H1 (cell line): ENCODE results near the gene RER1. TPM values are rescaled to one million over a fixed set of nuclear protein-coding genes. Genes with fewer than 3 reads are reported as not detected.

Source experiments
- ATF2 ChIP-seq: IDR thresholded peaks from 2 replicates; pipeline ENCODE4 v1.6.1; 2012; ENCODE audit warnings: low read length, inconsistent platforms
- BCL11A ChIP-seq, 2 experiments: IDR thresholded peaks; one replicate each; pipeline ENCODE4 v1.6.1; 2011; ENCODE audit warnings: low read depth in 2 of 2, low read length in 2 of 2, mild to moderate bottlenecking in 2 of 2
- CHD7 ChIP-seq: fragments of 300-600 bp; sonication (generic); IDR thresholded peaks from 2 replicates; pipeline ENCODE4 v1.7.1; 2012; ENCODE audit warnings: low read length, moderate library complexity, mild to moderate bottlenecking, inconsistent platforms; ENCODE audit not compliant: insufficient replicate concordance
- HDAC6 ChIP-seq: IDR thresholded peaks from one replicate; pipeline ENCODE4 v1.7.1; 2012; ENCODE audit warnings: low read depth, mild to moderate bottlenecking, inconsistent platforms, low read length, moderate library complexity
- MAX ChIP-seq: IDR thresholded peaks from 2 replicates; pipeline ENCODE4 v1.6.1; 2012; ENCODE audit warnings: inconsistent platforms
- RAD21 ChIP-seq, 2 experiments: IDR thresholded peaks in 1 of 2; conservative IDR thresholded peaks in 1 of 2; 2 replicates each; pipeline ENCODE4 v1.6.1; 2011; ENCODE audit warnings: low read depth in 2 of 2, low read length in 2 of 2, improper control_type of control experiment in 1 of 2, inconsistent platforms in 1 of 2, mild to moderate bottlenecking in 1 of 2, moderate library complexity in 1 of 2
- SIN3A ChIP-seq, 2 experiments: IDR thresholded peaks in 1 of 2; conservative IDR thresholded peaks in 1 of 2; 2 replicates each; pipeline ENCODE4 v1.6.1; 2011 to 2012; ENCODE audit warnings: low read length in 2 of 2, improper control_type of control experiment in 1 of 2, low read depth in 1 of 2, mild to moderate bottlenecking in 1 of 2
- SUZ12 ChIP-seq: fragments of 200-600 bp; sonication (generic); IDR thresholded peaks from 2 replicates; pipeline ENCODE4 v1.6.1; 2012; ENCODE audit warnings: mild to moderate bottlenecking, inconsistent platforms, low read length, moderate library complexity, mixed read lengths
- TAF7 ChIP-seq: optimal IDR thresholded peaks from 2 replicates; pipeline ENCODE3; 2011; ENCODE audit warnings: low read depth, mild to moderate bottlenecking, inconsistent platforms, low read length, moderate library complexity, borderline replicate concordance
- polyA plus RNA-seq, 7 experiments: library from polyadenylated mRNA; depleted of rRNA in 3 of 7; stranded (reverse) in 5 of 7; unstranded in 2 of 7; fragments of >200 nt in 5 of 7; fragments of 200-250 nt in 2 of 7; gene quantifications; 1 replicate in 5 of 7; 2 replicates in 1 of 7; 4 replicates in 1 of 7; pipeline versions ENCODE4 v1.2.1 to v1.2.3, GENCODE V29; 2011 to 2013; ENCODE audit warnings: missing spikeins in 2 of 7, mixed read lengths in 2 of 7
- total RNA-seq: library from RNA; stranded (reverse); fragmentation: NEBNext Ultra II Directional; extraction: Animal tissue kit (Norgen Biotek cat#: 25700); gene quantifications from 2 replicates; pipeline ENCODE4 v1.2.1, GENCODE V29; 2021

The RER1 gene
- total and polyA plus RNA-seq, 2 of the 8 experiments (the other 6 are each of a cell fraction or from before 2014, with no cell fraction given) = 102 to 134 TPM

GRCh38 chr1:2396476-2396875, 4.8 kb downstream of the RER1 start (continued):
- TF ChIP-seq CHD7 (no peak), MAX (no peak), BCL11A (IDR thresholded peaks at IDR 0.05; ENCODE audit: low read depth in 2 of 2, low read length in 2 of 2) (no peak), TAF7 (no peak), ATF2 (no peak), RAD21 (IDR thresholded peaks at IDR 0.05 in 1 of 2, conservative IDR thresholded peaks at IDR 0.05 in 1 of 2; ENCODE audit: low read depth in 2 of 2, low read length in 2 of 2) (no peak), SIN3A (conservative IDR thresholded peaks at IDR 0.05 in 1 of 2, IDR thresholded peaks at IDR 0.05 in 1 of 2; ENCODE audit: low read depth in 1 of 2, low read length in 2 of 2) (no peak), SUZ12 (no peak), HDAC6 (no peak)
